Naive thymus-derived CD4-positive, alpha-beta T cell (primary cell): ENCODE measurements around the gene SGSM2. TPM values are rescaled to one million over a fixed set of nuclear protein-coding genes. Genes with fewer than 3 reads are reported as not detected.

Experiments
- ATAC-seq: fragments of 150-1000 bp; cut with Tn5 transposase; 2 replicates; pipeline ENCODE4 v1.10.0; 2021; ENCODE audit warnings: mild to moderate bottlenecking, moderate library complexity
- CTCF ChIA-PET: fragments of 350-600 bp; sonication (Branson Sonifier 250); formaldehyde crosslinking; loops from one replicate; lab custom pipeline; 2021; ENCODE audit warnings: antibody characterized with exemption; lab: Charles Lee
- POLR2A ChIA-PET: fragments of 350-600 bp; sonication (Branson Sonifier 250); formaldehyde crosslinking; loops from one replicate; lab custom pipeline; 2021; ENCODE audit warnings: antibody characterized with exemption, inconsistent platforms; lab: Charles Lee
- DNase-seq, 9 donors: peaks; one replicate each; pipeline versions ENCODE4 v3.0.0 to v3.0.0-alpha.2; 2020 to 2022; ENCODE audit warnings: mixed read lengths in 1 of 9
- H3K27ac ChIP-seq: one replicate; pipeline ENCODE4 v1.7.0; 2013; ENCODE audit warnings: mild to moderate bottlenecking, low read depth, low read length, moderate library complexity
- H3K27me3 ChIP-seq, 2 donors: one replicate each; pipeline ENCODE4 v1.7.0; 2013; ENCODE audit warnings: low read length in 2 of 2, mild to moderate bottlenecking in 2 of 2, moderate library complexity in 2 of 2; ENCODE audit not compliant: control insufficient read depth in 2 of 2, insufficient read depth in 2 of 2
- H3K36me3 ChIP-seq, 3 experiments: 1 replicate in 2 of 3; 2 replicates in 1 of 3; pipeline ENCODE4 v1.7.0; 2013; ENCODE audit warnings: low read length in 3 of 3, mild to moderate bottlenecking in 3 of 3, moderate library complexity in 1 of 3; ENCODE audit not compliant: insufficient read depth in 3 of 3, control insufficient read depth in 2 of 3
- H3K4me1 ChIP-seq, 2 donors: one replicate each; pipeline ENCODE4 v1.7.0; 2013; ENCODE audit warnings: low read length in 2 of 2, mild to moderate bottlenecking in 2 of 2, moderate library complexity in 1 of 2; ENCODE audit not compliant: control insufficient read depth in 2 of 2, insufficient read depth in 2 of 2
- H3K4me3 ChIP-seq: 2 replicates; pipeline ENCODE4 v1.7.0; 2013; ENCODE audit warnings: mild to moderate bottlenecking, low read length
- H3K9me3 ChIP-seq, 3 experiments: 1 replicate in 2 of 3; 2 replicates in 1 of 3; pipeline ENCODE4 v1.7.0; 2013; ENCODE audit warnings: low read length in 3 of 3; ENCODE audit not compliant: control insufficient read depth in 2 of 3
- H3K27ac Mint-ChIP-seq, 9 donors: one replicate each; pipeline ENCODE4 v1.8.0; 2020 to 2022; ENCODE audit warnings: mixed read lengths in 9 of 9, mild to moderate bottlenecking in 8 of 9, moderate library complexity in 5 of 9, inconsistent platforms in 2 of 9
- H3K27me3 Mint-ChIP-seq, 5 donors: one replicate each; pipeline ENCODE4 v1.8.0; 2021 to 2022; ENCODE audit warnings: mixed read lengths in 5 of 5, mild to moderate bottlenecking in 1 of 5
- H3K36me3 Mint-ChIP-seq, 5 donors: one replicate each; pipeline ENCODE4 v1.8.0; 2020 to 2022; ENCODE audit warnings: mixed read lengths in 5 of 5, mild to moderate bottlenecking in 3 of 5, inconsistent platforms in 1 of 5
- H3K4me1 Mint-ChIP-seq, 7 donors: one replicate each; pipeline ENCODE4 v1.8.0; 2020 to 2022; ENCODE audit warnings: mixed read lengths in 7 of 7, mild to moderate bottlenecking in 3 of 7, inconsistent platforms in 1 of 7
- H3K4me3 Mint-ChIP-seq, 10 donors: one replicate each; pipeline ENCODE4 v1.8.0; 2020 to 2022; ENCODE audit warnings: mild to moderate bottlenecking in 10 of 10, mixed read lengths in 10 of 10, moderate library complexity in 6 of 10, inconsistent platforms in 2 of 10
- H3K9me3 Mint-ChIP-seq, 11 donors: one replicate each; pipeline ENCODE4 v1.8.0; 2020 to 2022; ENCODE audit warnings: mixed read lengths in 11 of 11, mild to moderate bottlenecking in 4 of 11, inconsistent platforms in 1 of 11, moderate library complexity in 1 of 11
- intact Hi-C, 2 donors: fragments of 100-400 bp; cut with micrococcal nuclease; formaldehyde crosslinking; loops; one replicate each; pipeline ENCODE4 v1.15.1; 2023
- polyA plus RNA-seq, 2 donors: library from polyadenylated mRNA; unstranded; fragments of 300-500 nt; fragmentation: Illumina TruSeq; gene quantifications; one replicate each; pipeline ENCODE4 v1.2.3, GENCODE V29; 2021
- total RNA-seq, 6 experiments: library from RNA in 5 of 6; stranded (reverse) in 5 of 6; gene quantifications; 1 replicate in 5 of 6; 2 replicates in 1 of 6; pipeline ENCODE4 v1.2.3 and lab custom pipeline; 2021 to 2026

Gene SGSM2
- total and polyA plus RNA-seq, 7 experiments from 2014 or later, result 9.4 to 151 (median 118) TPM

- Histone ChIP-seq H3K4me3 (no peak overlapping the region), H3K27ac (no peak overlapping the region), H3K9me3 (no peaks in the 10 kb centered on the region), H3K27me3 (no peaks in the 10 kb centered on the region), H3K4me1 (peaks cover 15 to 19% of the 10 kb centered on the region in 2 donors), H3K36me3 (peaks cover 0 to 25% (median 3%) of the 10 kb centered on the region in 3 experiments)
- Mint-ChIP-seq H3K4me3 (no peak overlapping the region), H3K9me3 (no peaks in the 10 kb centered on the region), H3K27ac (no peak overlapping the region), H3K4me1 (peaks cover 17 to 25% (median 21%) of the 10 kb centered on the region in 7 donors), H3K36me3 (peaks cover 0 to 6% (median 4%) of the 10 kb centered on the region in 5 donors), H3K27me3 (no peaks in the 10 kb centered on the region)
- DNase-seq (no peak), ATAC-seq (no peak)
- POLR2A ChIA-PET, result no interaction called here
- intact Hi-C loops, result no loop called here
- CTCF ChIA-PET, result no interaction called here
These were observed 19.9 kb downstream of the SGSM2 start for GRCh38 chr17:2357237-2357636.

- peaks cover 15 to 17% of the 10 kb centered on the region in 2 donors for H3K4me1 ChIP-seq
- peak overlapping the region in 1 of 9 donors; percentile 18 for H3K27ac Mint-ChIP-seq
- ChIA-PET POLR2A (interaction anchor here (0.6 to 0.8 kb wide), 2 partner anchors 25 to 85 kb away, joined by 3 read pairs; no protein-coding TSS in a partner anchor), CTCF (interaction anchor here (0.7 kb wide), 1 partner anchor 24 kb away, joined by 3 read pairs; no protein-coding TSS in a partner anchor)
- no peaks in the 10 kb centered on the region for H3K27me3 ChIP-seq
- intact Hi-C loops, result no loop called here
- ATAC-seq (no peak), DNase-seq (no peak)
- H3K36me3 Mint-ChIP-seq, result peaks cover 0 to 12% (median 4%) of the 10 kb centered on the region in 5 donors
- no peaks in the 10 kb centered on the region for H3K9me3 ChIP-seq
- peaks cover 15 to 23% (median 17%) of the 10 kb centered on the region in 7 donors for H3K4me1 Mint-ChIP-seq
- H3K27ac ChIP-seq, result no peak overlapping the region
- H3K9me3 Mint-ChIP-seq, result no peaks in the 10 kb centered on the region
- no peak overlapping the region for H3K4me3 ChIP-seq
- H3K27me3 Mint-ChIP-seq, result no peaks in the 10 kb centered on the region
- H3K4me3 Mint-ChIP-seq, result no peak overlapping the region
- H3K36me3 ChIP-seq, result peaks cover 0 to 31% (median 3%) of the 10 kb centered on the region in 3 experiments
These were observed 20.7 kb downstream of the SGSM2 start for GRCh38 chr17:2357931-2358434.

- Histone ChIP-seq H3K4me3 (no peak overlapping the region), H3K4me1 (no peaks in the 10 kb centered on the region), H3K36me3 (peaks cover 0 to 61% (median 3%) of the 10 kb centered on the region in 3 experiments), H3K27ac (no peak overlapping the region), H3K27me3 (no peaks in the 10 kb centered on the region), H3K9me3 (no peaks in the 10 kb centered on the region)
- Mint-ChIP-seq H3K4me1 (peaks cover 0 to 11% (median 0%) of the 10 kb centered on the region in 7 donors), H3K4me3 (no peak overlapping the region), H3K9me3 (no peaks in the 10 kb centered on the region), H3K27ac (peak overlapping the region in 2 of 9 donors; percentile 7 to 57), H3K36me3 (peaks cover 0 to 15% (median 4%) of the 10 kb centered on the region in 5 donors), H3K27me3 (no peaks in the 10 kb centered on the region)
- ATAC-seq, result no peak
- POLR2A ChIA-PET, result no interaction called here
- CTCF ChIA-PET, result interaction anchor here (1.3 kb wide), 2 partner anchors 21 to 55 kb away, joined by 3 to 5 read pairs; no protein-coding TSS in a partner anchor
- intact Hi-C loops, result no loop called here
- no peak for DNase-seq
These were observed 23.9 kb downstream of the SGSM2 start for GRCh38 chr17:2361010-2361760.

GRCh38 chr17:2362016-2362415, 24.7 kb downstream of the SGSM2 start:
- no peak overlapping the region for H3K27ac Mint-ChIP-seq
- peaks cover 0 to 70% (median 3%) of the 10 kb centered on the region in 3 experiments for H3K36me3 ChIP-seq
- CTCF ChIA-PET, result interaction anchor here (0.7 kb wide), 1 partner anchor 40 kb away, joined by 4 read pairs; no protein-coding TSS in a partner anchor

GRCh38 chr17:2362416-2362815, 25.1 kb downstream of the SGSM2 start:
- no peak overlapping the region for H3K27ac Mint-ChIP-seq
- Histone ChIP-seq H3K27me3 (no peaks in the 10 kb centered on the region), H3K4me3 (no peak overlapping the region), H3K36me3 (peaks cover 0 to 72% (median 3%) of the 10 kb centered on the region in 3 experiments), H3K4me1 (no peaks in the 10 kb centered on the region), H3K27ac (no peak overlapping the region), H3K9me3 (no peaks in the 10 kb centered on the region)
- ATAC-seq (no peak), DNase-seq (no peak)
- ChIA-PET CTCF (interaction anchor here (0.7 to 2.1 kb wide), 2 partner anchors 20 to 39 kb away, joined by 4 to 5 read pairs; no protein-coding TSS in a partner anchor), POLR2A (no interaction called here)
- intact Hi-C loops, result no loop called here
- no peak overlapping the region for H3K4me3 Mint-ChIP-seq
- peaks cover 0 to 15% (median 4%) of the 10 kb centered on the region in 5 donors for H3K36me3 Mint-ChIP-seq
- H3K27me3 Mint-ChIP-seq, result no peaks in the 10 kb centered on the region
- H3K4me1 Mint-ChIP-seq, result peaks cover 0 to 11% (median 0%) of the 10 kb centered on the region in 7 donors
- no peaks in the 10 kb centered on the region for H3K9me3 Mint-ChIP-seq

More at GRCh38 chr17:2362016-2362415, 24.7 kb downstream of the SGSM2 start:
- peaks cover 0 to 15% (median 4%) of the 10 kb centered on the region in 5 donors for H3K36me3 Mint-ChIP-seq
- Histone ChIP-seq H3K4me3 (no peak overlapping the region), H3K27ac (no peak overlapping the region), H3K4me1 (no peaks in the 10 kb centered on the region), H3K27me3 (no peaks in the 10 kb centered on the region), H3K9me3 (no peaks in the 10 kb centered on the region)
- H3K4me1 Mint-ChIP-seq, result peaks cover 0 to 11% (median 0%) of the 10 kb centered on the region in 7 donors
- H3K4me3 Mint-ChIP-seq, result no peak overlapping the region
- POLR2A ChIA-PET, result no interaction called here
- intact Hi-C loops, result no loop called here
- H3K27me3 Mint-ChIP-seq, result no peaks in the 10 kb centered on the region
- DNase-seq (no peak), ATAC-seq (no peak)
- no peaks in the 10 kb centered on the region for H3K9me3 Mint-ChIP-seq

- Mint-ChIP-seq H3K27ac (no peak overlapping the region), H3K36me3 (peaks cover 0 to 12% (median under 1%) of the 10 kb centered on the region in 5 donors), H3K4me1 (peaks cover 0 to 7% (median 0%) of the 10 kb centered on the region in 7 donors), H3K9me3 (no peaks in the 10 kb centered on the region), H3K27me3 (no peaks in the 10 kb centered on the region), H3K4me3 (no peak overlapping the region)
- no peak overlapping the region for H3K27ac ChIP-seq
- H3K36me3 ChIP-seq, result peaks cover 0 to 75% (median 3%) of the 10 kb centered on the region in 3 experiments
- CTCF ChIA-PET, result interaction anchor here (0.7 to 2.1 kb wide), 2 partner anchors 20 to 39 kb away, joined by 4 to 5 read pairs; no protein-coding TSS in a partner anchor
- POLR2A ChIA-PET, result no interaction called here
- H3K4me1 ChIP-seq, result no peaks in the 10 kb centered on the region
- no peak overlapping the region for H3K4me3 ChIP-seq
- ATAC-seq (no peak), DNase-seq (no peak)
- intact Hi-C loops, result no loop called here
- H3K9me3 ChIP-seq, result no peaks in the 10 kb centered on the region
- H3K27me3 ChIP-seq, result no peaks in the 10 kb centered on the region
These were observed 25.6 kb downstream of the SGSM2 start for GRCh38 chr17:2362881-2363280.
